T-helper 1 cell (primary cell): ENCODE results near the gene SEC62.

ENCODE experiments used
- DNase-seq, 5 donors: peaks; one replicate each; pipeline ENCODE4 v3.0.0-alpha.2; 2012 to 2020
- total RNA-seq, 4 donors: gene quantifications; one replicate each; lab custom pipeline; 2026; lab: John Stamatoyannopoulos, UW

SEC62 gene, protein sequence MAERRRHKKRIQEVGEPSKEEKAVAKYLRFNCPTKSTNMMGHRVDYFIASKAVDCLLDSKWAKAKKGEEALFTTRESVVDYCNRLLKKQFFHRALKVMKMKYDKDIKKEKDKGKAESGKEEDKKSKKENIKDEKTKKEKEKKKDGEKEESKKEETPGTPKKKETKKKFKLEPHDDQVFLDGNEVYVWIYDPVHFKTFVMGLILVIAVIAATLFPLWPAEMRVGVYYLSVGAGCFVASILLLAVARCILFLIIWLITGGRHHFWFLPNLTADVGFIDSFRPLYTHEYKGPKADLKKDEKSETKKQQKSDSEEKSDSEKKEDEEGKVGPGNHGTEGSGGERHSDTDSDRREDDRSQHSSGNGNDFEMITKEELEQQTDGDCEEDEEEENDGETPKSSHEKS
- total RNA-seq: 82.9 to 102 (median 90.8) reads per million in 4 donors

DNA sequence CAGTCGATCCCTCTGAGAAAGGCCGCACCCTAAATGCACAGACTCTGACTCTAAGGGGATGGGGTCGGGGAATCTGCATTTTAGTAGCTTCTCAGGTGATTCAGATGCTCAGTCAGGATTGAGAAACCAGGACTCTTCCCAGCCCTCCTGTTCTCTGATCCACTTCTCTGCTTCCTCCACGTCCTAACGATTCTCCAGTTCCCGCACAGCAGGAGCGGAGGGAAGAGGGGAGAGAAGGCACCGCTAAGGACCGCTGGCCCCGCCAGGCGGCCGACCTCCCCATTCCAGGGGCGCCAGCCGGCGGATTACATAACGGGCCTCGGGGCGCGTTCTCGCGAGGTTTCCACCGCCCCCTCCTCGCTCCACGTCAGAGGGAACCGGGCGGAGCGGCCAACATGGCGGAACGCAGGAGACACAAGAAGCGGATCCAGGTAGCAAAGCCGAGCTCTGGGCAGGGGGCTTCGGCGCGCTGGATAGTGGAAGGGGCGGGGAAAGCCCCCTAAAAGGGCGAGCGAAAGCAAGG lies at the start of gene SEC62:
SEC62 (plus strand) TSS at position 380 of the 523 bp plus-strand sequence; CDS start at position 396, 16 bp downstream.
- DNase-seq: peak; percentile 89 to 95 (median 91)

DNA sequence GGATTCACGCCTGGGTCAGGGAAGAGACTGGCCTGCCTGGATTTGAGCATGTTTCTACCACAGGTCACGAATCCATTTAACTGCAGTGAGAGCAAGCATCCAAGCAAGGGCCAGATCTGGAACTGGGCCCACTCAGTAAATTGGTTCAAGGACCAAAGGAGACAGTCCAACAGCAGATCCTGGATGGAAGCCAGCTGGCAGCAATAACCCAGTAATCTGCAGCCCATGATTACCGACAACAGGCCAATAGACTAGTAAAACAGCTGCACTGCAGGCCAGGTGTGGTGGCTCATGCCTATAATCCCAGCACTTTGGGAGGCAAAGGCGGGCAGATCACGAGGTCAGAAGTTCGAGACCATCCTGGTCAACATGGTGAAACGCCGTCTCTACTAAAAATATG lies 43.4 kb upstream of the SEC62 start:
- DNase-seq: no peak

DNA sequence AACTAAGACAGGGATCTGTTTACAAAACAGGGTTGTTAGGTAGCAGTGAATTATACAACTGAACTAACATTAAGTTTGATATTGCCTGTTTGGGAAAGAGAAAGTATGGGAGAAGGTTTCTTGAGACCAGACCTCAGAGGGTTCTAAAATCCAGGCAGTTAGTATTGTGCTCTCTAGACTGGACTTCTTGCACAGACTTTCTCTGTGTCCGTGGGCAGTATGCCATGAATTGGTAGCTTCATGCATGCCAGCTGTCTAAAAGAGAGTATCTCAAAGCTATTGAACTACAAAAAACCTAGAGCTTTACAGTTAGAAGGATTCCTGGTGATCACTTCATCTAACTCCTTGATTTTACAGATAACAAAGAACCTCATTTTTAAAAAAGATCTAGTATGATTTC lies 42.8 kb upstream of the SEC62 start:
- DNase-seq: no peak

DNA sequence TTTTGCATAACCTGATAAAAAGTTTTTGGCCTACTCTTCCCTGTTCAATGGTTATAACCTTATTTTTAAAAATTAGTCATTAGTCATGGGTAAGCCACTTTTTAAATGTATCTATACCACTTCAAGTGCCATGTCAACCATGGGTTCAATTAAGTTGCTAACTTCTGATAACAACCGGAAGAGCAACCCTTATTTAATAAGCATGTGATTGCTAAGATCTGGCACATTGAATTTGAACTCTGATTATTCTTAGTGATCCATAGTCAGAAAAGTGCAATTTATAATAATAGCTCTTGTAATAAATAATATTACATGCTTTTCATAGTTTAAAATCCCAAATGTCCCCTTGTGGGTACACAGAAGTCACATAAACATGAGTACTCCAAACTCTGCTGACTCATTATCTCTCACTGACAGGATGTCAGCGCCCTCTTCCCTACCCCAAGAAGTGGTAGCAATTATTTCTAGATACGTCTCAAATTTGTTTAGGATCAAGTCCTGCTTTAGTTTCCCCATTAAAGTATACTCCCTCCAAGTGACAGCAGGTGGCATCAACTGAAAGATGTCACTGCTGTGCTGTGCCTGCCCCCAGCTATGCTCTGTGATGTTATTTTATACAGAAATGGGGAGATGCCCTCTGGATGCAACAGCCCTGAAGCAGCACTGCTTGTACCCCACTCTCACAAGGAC lies 36.6 kb upstream of the SEC62 start:
- no peak for DNase-seq

DNA sequence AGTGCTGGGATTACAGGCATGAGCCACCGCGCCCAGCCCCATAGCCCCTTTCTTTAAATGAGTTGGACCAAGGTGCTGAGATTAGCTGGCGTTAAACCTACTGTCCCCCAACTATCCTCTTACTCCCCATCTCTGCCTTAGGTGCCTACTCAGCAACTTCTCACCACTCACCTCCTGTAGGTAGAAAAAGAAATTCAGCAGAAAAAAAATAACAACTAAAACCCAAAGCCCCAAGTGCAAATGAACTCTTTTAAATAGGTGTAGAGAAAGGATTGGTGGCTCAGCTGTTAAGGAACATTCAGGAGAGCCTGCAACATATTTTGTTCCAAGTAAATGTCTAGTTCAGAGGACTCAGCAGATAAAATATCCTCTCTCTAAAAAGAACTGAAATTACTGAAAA lies 35.8 kb upstream of the SEC62 start:
- DNase-seq: no peak

DNA sequence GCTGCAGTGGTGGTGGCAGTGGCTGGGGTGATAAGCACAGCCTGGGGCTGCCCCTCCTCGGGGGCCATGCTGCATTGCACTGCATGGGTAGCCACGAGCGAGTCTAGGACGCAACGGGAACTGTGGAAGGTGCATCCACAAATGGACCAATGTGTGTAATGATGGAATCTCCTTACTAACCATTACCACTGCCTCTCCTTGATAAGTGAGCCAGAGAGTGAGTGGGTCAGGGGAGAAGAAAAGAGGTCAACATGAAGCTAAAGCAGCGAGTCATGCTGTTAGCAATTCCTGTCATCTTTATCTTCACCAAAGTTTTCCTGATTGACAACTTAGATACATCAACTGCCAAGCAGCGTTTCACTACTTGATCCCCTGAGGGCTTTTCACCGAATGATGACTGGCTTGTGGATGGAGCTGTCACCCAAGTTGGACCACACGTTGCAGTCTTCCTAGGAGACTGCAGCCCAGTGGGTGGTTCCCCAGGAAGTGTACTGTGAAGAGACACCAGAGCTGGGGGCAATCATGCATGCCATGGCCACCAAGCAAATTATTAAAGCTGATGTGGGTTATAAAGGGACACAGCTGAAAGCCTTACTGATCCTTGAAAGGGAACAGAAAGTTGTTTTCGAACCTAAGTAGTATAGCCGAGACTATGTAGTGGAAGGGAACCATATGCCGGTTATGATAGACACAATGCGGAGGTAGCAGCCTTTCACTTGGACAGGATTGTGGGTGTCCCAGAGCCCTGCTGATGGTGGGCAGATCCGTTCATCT lies 34.7 kb upstream of the SEC62 start:
- DNase-seq: no peak

DNA sequence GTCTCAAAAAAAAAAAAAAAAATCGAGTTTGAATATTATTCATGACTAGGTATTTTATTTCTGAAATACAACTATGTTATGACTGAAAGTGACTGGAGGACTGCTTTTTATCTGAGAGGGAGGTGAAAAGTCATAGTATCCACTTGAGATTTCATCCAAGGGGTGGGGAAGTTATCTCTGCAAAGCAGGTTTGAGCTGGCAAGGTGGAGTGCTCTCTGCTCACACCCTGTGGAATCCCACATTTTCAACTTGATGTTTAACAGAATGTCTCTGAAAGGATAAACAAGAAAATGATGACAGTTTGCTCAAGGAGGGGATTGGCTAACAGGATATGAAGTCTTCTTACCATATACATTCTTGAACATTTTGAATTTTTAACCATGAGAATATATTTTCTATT lies 27.3 kb upstream of the SEC62 start:
- DNase-seq: no peak

DNA sequence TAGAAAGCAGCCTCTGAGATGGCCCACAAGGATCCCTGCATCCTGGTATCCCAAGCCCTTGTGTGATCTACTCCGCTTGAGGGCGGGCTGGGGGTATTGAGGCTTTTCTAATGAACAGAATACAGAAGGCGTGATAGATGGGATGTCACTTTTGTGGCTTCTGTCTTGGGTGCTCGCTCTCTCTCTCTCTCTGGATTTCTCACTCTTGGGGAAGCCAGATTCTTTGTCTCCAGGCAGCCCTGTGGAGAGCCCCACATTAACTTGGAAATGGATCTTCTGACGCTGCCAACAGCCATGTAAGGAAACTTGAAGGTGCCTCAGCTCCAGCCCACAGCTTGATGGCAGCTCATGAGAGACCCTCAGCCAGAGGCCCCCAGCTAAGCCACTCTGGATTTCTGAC lies 26.9 kb upstream of the SEC62 start:
- no peak for DNase-seq

DNA sequence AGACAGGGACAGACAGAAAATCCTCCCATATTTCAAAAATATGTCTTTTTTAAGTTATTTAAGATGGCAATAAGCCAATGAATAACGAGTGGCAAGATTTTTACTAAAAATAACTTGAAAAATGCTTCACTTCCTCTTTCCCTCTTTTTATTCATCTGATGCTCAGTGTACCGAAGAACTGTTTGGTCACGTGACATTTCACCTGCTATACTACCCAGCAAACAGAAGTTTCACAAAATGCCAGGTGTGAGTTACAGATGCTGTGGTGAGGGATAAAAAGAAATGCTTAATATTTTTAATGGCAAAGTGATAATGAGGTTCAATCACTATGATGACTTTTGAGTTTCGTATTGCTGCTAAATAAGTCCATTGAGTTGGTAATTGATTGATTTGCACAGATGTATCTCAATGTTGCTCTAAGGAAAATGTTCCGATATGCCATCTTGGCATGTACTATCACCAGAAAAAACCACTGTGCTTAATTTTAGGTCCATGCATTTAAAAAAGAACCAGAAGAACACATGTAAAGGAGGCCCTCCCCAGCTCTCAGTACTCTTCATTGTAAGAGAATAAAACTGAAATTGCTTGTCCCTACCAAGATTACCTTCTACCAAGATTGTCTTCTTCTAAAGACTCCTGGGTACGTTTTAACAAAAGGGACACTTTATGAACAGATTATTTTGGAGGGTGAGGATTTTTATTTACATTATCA lies 26.0 kb upstream of the SEC62 start:
- DNase-seq: no peak

DNA sequence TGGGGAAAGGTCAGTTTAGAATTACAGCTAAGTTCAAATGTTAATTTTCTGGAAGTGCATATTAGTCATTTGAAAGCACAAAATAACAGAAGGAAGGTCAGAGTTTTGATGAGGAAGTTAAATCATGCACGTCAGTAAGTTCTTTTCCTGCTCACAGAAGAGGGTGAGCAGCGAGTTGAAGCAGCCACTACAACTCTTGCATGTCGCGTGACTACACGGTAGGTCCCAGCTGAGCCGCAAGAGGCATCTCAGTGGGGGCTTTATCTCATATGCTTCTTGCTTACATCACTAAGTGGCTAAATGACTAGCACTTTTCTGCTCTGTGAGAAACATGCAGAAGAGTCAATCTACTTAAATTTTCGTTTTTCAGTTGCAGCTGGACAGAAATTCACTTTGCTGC lies 21.3 kb upstream of the SEC62 start:
- DNase-seq: peak in 1 of 5 donors; percentile 70

DNA sequence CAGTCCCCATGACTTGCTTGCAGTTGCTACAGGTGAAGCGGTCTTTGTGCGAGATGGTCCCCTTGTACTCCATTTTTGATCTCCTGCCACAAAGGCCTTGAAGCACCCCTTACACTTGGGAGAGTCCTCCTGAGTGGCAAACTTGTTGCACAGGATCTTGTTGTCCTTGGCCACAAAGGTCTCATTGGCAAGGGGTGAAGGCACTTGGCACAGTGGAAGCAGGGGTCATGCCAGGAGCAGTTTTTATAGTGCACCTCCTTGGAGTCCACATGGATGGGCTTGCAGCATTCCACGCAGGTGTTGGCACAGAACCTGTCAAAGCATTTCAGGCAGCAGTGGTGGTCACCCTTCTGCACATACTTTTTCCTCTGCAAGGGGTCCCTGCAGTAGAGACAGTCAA lies 20.3 kb upstream of the SEC62 start:
- DNase-seq: no peak

DNA sequence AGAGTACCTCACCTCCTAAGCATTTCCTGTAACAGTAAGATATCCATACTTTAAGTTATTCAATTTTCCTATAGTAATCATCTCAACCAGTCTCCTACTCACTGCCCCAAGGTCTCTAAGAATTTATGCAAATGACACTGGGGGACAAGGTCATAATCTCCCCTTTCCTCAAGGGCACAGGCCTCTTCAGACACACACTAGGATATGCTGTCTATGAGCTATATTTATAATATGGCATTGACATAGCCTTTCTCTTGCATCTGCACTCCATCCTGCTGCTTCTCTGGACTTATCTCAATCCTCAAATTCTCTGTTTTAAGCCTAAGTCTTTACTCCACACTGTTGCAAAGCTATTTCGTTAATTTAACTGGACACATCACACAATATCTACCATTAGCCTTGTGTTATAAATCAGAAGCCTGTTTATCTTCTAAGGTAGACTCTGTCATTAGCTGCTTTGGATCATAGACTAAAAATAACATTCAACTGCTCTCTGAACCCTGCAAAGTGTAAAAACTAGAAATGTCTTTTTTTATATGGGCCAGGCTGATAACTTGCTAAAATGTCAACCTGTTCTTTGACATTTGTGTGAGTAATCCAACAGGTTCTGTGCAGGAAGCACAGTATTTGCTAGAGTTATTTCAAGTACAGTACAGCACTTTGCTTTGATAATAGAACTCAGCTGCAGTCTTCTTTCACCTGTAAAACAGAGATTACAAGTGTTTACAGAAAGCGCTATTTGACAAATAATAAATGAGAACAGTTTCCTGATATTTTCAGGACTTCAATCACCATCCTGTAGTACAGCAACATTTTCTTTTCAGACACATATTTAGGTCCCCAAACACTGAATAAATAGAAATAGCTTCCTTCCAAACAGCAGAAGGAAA lies 17.8 kb upstream of the SEC62 start:
- no peak for DNase-seq

DNA sequence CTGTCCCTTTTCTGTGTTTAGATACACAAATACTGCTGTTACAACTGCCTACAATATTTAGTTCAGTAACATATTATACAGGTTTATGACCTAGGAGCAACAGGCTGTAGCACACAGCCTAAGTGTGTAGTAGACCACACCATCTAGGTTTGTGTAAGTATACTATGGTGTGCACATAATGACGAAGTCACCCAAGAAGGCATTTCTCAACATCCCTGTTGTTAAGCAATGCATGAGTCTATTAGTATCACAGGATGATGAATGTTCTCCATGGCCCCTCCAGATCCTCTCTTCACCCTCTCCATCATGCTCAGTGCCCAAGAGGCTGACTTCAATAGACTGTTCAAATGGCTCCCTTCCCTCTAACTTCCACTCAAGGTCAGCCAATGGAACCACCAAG lies 14.6 kb upstream of the SEC62 start:
- no peak for DNase-seq

DNA sequence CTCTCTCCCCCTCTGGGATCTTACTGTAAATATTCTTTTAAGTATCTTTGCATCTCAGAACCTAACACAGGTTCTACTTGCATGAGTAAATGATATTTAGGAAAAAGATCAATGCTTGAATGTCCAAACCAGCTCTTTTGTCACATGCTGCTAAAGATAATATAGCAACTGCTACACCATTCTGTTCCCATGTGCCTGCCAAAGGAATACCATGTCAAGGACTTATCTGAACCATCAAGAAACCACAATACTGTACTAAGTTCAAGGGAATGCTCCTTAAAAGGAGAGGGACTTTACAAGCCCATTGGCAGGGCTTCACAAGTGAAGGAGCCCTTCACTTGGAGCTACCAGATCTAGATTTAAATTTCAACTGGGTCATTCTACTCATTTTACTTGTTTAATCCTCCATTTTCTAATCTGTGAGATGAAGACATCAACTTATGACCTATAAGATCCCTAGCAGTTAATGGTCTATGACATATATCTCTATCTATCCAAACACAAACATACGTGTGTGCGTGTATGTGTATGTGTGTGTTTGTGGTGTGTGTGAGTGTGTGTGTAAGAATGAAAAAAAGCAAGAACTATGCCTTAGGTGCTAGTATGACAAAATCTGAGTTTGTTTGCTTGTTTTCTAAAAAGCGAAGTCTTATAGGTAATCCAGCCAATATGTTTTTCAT lies 13.0 kb upstream of the SEC62 start:
- no peak for DNase-seq

DNA sequence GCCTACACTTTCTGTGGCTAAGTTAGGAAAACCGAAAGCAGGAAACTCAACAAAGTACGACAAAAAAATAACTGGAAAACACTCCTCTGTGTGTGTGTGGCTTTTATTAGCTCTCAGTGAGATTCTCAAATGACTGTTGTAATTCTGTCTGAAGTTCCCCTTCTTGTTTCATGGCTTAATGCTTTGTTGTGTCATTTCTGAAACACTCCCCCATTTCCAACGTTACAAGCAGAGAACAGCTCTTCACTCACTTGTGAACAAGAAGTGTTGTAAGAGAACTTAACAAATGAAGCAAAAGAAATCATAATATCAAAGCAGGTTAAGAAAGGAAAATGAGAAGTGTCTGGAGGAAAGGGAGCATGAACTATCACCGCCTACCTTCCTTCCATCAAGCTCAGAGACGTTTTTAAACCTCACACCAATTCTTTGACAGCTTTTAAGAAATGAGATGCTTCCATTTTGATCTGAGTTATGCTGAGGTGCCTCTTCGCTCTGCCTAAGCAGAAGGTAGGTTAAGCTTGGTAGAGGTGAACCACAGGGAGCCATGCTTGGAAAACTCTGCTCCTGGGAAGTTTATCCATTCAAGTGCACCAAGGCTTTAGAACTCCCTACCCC lies 12.4 kb upstream of the SEC62 start:
- no peak for DNase-seq

DNA sequence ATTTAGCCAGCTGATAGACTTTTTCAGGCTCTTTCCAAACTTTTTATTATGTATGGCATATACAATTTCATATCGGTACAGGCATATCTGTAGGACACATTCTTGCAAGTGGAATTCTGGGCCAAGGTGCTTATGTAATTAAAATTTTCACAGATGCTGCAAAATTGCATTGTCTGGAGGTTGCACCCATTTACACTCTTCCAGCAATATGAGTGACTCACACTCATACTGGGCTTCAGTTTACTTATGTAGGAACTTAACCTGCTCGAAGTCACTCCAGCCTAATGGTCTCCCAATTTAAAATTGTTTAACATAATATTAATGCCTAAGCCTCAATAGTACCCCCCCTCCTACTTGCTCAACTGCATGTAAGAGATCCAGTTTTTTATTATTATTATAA lies 11.2 kb upstream of the SEC62 start:
- no peak for DNase-seq

DNA sequence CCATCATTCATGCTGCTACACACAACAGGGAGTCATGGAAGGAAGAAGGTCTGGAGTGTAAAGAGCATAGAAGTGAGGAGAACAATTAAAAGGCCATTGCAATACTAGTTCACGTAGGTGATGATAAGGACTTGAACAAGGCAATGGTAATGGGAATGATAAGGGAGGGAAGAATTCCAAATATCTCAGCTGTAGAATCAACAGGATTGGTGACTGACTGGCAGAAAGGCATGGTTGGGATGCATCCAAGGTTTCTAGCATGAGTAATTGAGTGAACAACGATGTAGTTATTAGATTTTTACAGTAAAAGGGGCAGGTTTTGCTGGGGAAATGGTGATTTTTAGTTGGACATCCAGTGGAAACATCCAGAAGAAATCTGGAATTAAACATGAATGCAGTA lies 2.4 kb upstream of the SEC62 start:
- DNase-seq: no peak

DNA sequence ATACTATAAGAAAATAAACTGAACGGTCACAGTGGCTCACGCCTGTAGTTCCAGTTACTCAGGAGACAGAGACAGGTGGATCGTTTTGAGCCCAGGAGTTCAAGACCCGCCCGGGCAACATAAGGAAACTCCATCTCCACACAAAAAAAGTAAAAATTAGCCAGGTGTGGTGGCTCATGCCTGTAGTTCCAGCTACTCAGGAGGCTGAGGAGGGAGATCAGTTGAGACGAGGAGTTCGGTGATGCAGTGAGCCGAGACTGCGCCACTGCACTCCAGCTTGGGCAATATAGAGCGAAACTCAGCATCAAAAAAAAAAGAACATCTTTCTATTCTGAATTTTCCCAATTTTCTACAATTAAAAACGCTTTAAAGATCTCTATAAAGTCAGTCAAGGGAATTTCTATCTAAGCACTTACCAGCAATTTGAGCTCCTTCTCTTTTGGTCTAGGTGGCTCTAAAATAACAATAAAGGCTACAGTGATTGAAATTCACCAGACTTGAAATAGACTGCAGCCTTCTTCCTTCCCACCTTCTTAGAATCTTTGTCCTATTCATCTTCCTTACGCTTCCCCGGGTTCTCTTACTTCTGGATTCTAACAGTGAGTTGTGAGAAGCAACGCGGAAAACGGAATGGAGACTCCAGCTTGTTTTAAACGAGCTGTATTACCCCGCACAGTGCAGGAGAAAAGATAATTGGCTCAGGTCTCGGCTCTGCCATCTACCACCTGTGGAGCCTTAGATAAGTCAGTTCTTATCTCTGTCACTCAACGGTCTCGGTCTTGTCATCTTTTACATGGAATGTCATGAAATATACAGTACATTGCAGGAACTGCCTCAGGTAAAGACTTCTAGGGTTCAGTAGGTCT lies 812 bp upstream of the SEC62 start:
- DNase-seq: no peak
